Ovary (tissue), 9 donors: Measurements from ENCODE around the gene ZNRD2. TPM values are rescaled to one million over a fixed set of nuclear protein-coding genes. Genes with fewer than 3 reads are reported as not detected.

Experiments used
- DNase-seq, 5 donors: peaks; one replicate each; pipeline ENCODE4 v3.0.0-alpha.2; 2019 to 2020
- H3K27ac ChIP-seq, 2 donors: fragments of 200-600 bp; one replicate each; pipeline versions ENCODE4 v1.5.1 to v1.8.0; 2019 to 2022
- H3K27me3 ChIP-seq: fragments of 200-600 bp; one replicate; pipeline ENCODE4 v1.8.0; 2022
- H3K36me3 ChIP-seq: fragments of 200-600 bp; sonication (generic); one replicate; pipeline ENCODE4 v1.5.1; 2019
- H3K4me1 ChIP-seq: one replicate; pipeline ENCODE4 v1.8.1; 2013; ENCODE audit warnings: mild to moderate bottlenecking, moderate library complexity; ENCODE audit not compliant: insufficient read depth
- H3K4me3 ChIP-seq: fragments of 200-600 bp; sonication (generic); one replicate; pipeline ENCODE4 v1.5.1; 2017
- H3K9me3 ChIP-seq, 2 donors: fragments of 200-600 bp in 1 of 2; sonication (generic) in 1 of 2; one replicate each; pipeline versions ENCODE4 v1.5.1 to v1.8.1; 2013 to 2019; ENCODE audit warnings: mild to moderate bottlenecking in 1 of 2, moderate library complexity in 1 of 2
- EP300 ChIP-seq: sonication (generic); formaldehyde crosslinking; IDR thresholded peaks from one replicate; pipeline ENCODE4 v1.6.1; 2017; ENCODE audit warnings: antibody characterized with exemption
- POLR2A ChIP-seq: fragments of 450-650 bp; IDR thresholded peaks from one replicate; pipeline ENCODE4 v1.6.1; 2017; ENCODE audit warnings: antibody characterized with exemption, mild to moderate bottlenecking, moderate library complexity
- WGBS, 3 donors: extraction: QIAGEN DNeasy Blood & Tissue Kit in 1 of 3; methylation state at CpG; one replicate each; pipeline versions ENCODE4 v1.1.5 to v1.1.7; 2013 to 2017; 5-methylcytosine and 5-hydroxymethylcytosine counted together
- intact Hi-C, 4 donors: fragments of 100-400 bp; cut with DNase I; formaldehyde crosslinking; loops; one replicate each; pipeline versions ENCODE4 v1.11.0 to v1.15.1; 2022 to 2023
- polyA plus RNA-seq, 2 donors: library from polyadenylated mRNA; stranded (reverse); fragments of 200-250 nt in 1 of 2; fragments of 350-450 nt in 1 of 2; fragmentation: Illumina TruSeq in 1 of 2; extraction: RNeasy Lipid Tissue Mini Kit (QIAGEN cat#74804) in 1 of 2; gene quantifications; one replicate each; pipeline ENCODE4 v1.2.3, GENCODE V29; 2013 to 2014
- total RNA-seq, 7 donors: library from RNA; depleted of rRNA in 2 of 7; stranded (reverse); fragments of >200 nt in 2 of 7; fragmentation: NEBNext Ultra II Directional in 3 of 7; extraction: Animal tissue kit (Norgen Biotek cat#: 25700) in 3 of 7; gene quantifications; one replicate each; pipeline versions ENCODE4 v1.1.0 to v1.2.4, GENCODE V29; 2016 to 2023
- TF ChIP-seq, protein P1 (sequence below), 3 donors: fragments of 450-650 bp in 2 of 3; fragments of 200-600 bp in 1 of 3; IDR thresholded peaks; one replicate each; pipeline versions ENCODE4 v1.5.1 to v1.8.0; 2016 to 2022; ENCODE audit warnings: antibody characterized with exemption in 3 of 3, mild to moderate bottlenecking in 1 of 3
- donor health status: DM: no; HTN: no; CAD: no; lungs with moderate emphysema.
- donor health status: DM: no; HTN: no; CAD: no.
- donor health status: Bipolar disorder and iron deficiency.
- donor health status: DM: yes; HTN: yes; CAD: no.
- donor health status: DM: no; HTN: no; CAD: no.
- donor health status: DM: yes; HTN: yes; CAD: no.

Gene ZNRD2
- total and polyA plus RNA-seq, 9 donors = 2.3 to 61.8 (median 39.2) TPM

DNA sequence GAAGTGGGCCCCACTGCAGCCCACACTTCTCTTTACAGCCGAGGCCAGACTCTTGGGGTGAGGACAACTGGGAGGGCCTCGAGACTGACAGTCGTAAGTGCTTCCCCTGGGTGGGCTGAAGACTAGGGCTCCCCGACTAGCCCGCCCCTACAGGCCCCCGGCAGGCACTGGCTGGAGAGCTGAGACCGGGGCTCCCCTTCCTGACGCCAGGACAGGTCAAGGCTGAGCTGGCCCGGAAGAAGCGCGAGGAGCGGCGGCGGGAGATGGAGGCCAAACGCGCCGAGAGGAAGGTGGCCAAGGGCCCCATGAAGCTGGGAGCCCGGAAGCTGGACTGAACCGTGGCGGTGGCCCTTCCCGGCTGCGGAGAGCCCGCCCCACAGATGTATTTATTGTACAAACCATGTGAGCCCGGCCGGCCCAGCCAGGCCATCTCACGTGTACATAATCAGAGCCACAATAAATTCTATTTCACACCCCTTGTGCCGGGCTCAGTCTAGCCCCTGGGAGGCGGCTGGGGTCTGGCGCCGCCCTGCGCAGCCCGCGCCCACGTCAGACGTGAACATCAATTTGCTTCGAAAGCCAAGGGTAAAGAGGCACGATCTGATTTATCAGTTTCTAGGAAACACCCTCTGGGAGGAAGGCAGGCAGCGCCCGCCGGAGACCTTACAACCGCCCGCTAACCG is 31.9 kb upstream of the ZNRD2 start:
- Histone ChIP-seq H3K36me3 (no peaks in the 10 kb centered on the region), H3K4me1 (peaks cover 8% of the 10 kb centered on the region), H3K9me3 (no peaks in the 10 kb centered on the region), H3K4me3 (no peak overlapping the region), H3K27ac (peak overlapping the region in 1 of 2 donors; percentile 84), H3K27me3 (no peaks in the 10 kb centered on the region)
- TF ChIP-seq POLR2A = no peak
- TF ChIP-seq, protein P1, sequence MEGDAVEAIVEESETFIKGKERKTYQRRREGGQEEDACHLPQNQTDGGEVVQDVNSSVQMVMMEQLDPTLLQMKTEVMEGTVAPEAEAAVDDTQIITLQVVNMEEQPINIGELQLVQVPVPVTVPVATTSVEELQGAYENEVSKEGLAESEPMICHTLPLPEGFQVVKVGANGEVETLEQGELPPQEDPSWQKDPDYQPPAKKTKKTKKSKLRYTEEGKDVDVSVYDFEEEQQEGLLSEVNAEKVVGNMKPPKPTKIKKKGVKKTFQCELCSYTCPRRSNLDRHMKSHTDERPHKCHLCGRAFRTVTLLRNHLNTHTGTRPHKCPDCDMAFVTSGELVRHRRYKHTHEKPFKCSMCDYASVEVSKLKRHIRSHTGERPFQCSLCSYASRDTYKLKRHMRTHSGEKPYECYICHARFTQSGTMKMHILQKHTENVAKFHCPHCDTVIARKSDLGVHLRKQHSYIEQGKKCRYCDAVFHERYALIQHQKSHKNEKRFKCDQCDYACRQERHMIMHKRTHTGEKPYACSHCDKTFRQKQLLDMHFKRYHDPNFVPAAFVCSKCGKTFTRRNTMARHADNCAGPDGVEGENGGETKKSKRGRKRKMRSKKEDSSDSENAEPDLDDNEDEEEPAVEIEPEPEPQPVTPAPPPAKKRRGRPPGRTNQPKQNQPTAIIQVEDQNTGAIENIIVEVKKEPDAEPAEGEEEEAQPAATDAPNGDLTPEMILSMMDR (IDR thresholded peaks at IDR 0.05) = no peak
- no peak for TF ChIP-seq EP300
- WGBS, 3 donors = 45 to 68% (median 52%) methylated on average over 38 to 43 of the region's 43 CpGs
- intact Hi-C loops = no loop called here
- DNase-seq = peak in 4 of 5 donors; percentile 70 to 81 (median 72)

DNA sequence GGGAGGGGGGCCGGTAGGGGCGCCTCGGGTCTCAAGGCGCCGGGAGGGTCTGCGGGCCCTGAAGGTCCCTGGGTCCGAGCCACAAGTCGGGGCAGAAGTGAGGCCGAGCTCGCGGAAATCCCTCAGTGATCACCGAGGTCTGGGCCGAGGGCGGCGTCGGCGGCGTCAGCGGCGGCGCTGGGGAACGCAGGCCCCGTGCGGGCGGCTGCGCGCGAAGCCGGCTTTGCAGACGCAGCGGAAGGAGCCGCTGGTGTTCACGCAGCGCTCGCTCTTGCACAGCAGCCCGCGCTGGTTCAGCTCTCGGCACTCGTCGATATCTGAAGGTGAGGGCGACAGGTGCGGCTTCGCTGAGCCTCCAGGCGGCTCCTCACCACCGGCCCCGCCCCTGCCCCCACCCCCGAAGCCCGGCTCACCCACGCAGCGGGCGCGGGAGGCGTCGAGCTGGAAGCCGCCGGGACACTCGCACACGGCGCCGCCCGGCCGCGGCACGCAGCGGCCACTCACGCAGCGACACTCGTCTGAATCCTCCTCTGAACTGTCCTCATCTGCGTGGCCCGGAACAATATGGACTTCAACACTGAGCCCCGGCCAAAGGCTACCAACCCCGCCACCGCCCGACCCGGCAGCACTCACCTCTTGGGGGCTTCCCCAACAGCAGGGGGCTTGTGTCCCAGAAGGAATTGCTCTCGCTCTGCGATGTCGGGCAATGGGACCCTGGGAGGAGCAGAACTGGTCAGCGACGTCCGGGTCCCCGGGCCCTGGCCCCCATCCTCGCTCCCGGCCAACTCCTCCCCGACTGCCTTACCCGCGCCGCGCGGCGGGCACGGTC is 31.1 kb upstream of the ZNRD2 start:
- Histone ChIP-seq H3K36me3 (no peaks in the 10 kb centered on the region), H3K9me3 (no peaks in the 10 kb centered on the region), H3K4me1 (peaks cover 8% of the 10 kb centered on the region), H3K27me3 (no peaks in the 10 kb centered on the region), H3K27ac (peak overlapping the region; percentile 77 to 84), H3K4me3 (no peak overlapping the region)
- intact Hi-C loops = no loop called here
- 81 to 88% (median 84%) methylated on average over 66 to 92 of the region's 92 CpGs for WGBS, 3 donors
- no peak for DNase-seq
- TF ChIP-seq POLR2A = no peak
- TF ChIP-seq EP300 = no peak
- TF ChIP-seq, protein P1 (IDR thresholded peaks at IDR 0.05) = no peak

DNA sequence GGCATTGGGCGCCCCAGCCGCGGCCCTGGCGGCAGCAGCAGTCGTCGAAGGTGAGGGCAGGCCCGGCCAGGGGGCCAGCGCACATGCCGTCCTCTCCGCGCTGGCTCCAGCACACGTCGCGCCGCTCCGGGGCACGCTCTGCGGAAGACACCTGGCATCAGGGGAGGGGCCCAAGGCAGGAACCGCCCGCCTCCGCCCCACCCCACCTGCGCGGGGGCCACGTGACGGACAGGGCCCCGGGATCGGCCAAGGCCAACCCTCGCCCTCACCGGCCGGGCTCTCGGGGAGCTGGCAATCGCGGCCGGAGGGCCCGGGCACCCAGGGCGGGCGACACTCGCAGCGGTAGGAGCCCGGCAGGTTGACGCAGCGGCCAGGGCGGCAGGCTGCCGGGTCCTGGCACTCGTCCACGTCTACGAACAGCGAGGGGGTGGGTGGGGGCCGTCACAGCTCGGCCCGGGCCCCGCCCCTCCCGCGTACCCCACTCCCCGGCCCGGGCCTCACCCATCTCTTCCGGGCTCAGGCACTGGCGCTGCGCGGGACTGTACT is 30.5 kb upstream of the ZNRD2 start:
- 26 to 34% (median 33%) methylated on average over 44 to 60 of the region's 60 CpGs for WGBS, 3 donors

More for the DNA sequence above, 30.5 kb upstream of the ZNRD2 start:
- Histone ChIP-seq H3K27ac (peak overlapping the region; percentile 77 to 84), H3K36me3 (no peaks in the 10 kb centered on the region), H3K9me3 (no peaks in the 10 kb centered on the region), H3K4me3 (peak overlapping the region; percentile 51), H3K4me1 (peaks cover 8% of the 10 kb centered on the region), H3K27me3 (no peaks in the 10 kb centered on the region)
- DNase-seq = peak in 1 of 5 donors; percentile 89
- intact Hi-C loops = loop anchor here in 2 of 4 donors (1.0 to 5.0 kb wide), 4 partner anchors 31 to 72 kb away; partner anchors contain the start of genes FAM89B (in 1 of the 2) and MAP3K11 (in 1 of the 2)
- TF ChIP-seq, protein P1 (IDR thresholded peaks at IDR 0.05) = peak in 1 of 3 donors; percentile 16
- TF ChIP-seq EP300 = no peak
